B cell (primary cell): ENCODE results near the gene HAPLN1. TPM values are rescaled to one million over a fixed set of nuclear protein-coding genes. Genes with fewer than 3 reads are reported as not detected.

Experiments used
- ATAC-seq: fragments of 200-7000 bp; cut with Tn5 transposase; one replicate; pipeline ENCODE4 v1.10.0; 2021; ENCODE audit warnings: low read depth, mild to moderate bottlenecking, moderate number of reproducible peaks, moderate library complexity
- CTCF ChIA-PET: fragments of 350-600 bp; sonication (Branson Sonifier 250); formaldehyde crosslinking; loops from one replicate; lab custom pipeline; 2021; ENCODE audit warnings: antibody characterized with exemption, inconsistent platforms; lab: Charles Lee
- POLR2A ChIA-PET: fragments of 350-600 bp; sonication (Branson Sonifier 250); formaldehyde crosslinking; loops from one replicate; lab custom pipeline; 2021; ENCODE audit warnings: antibody characterized with exemption; lab: Charles Lee
- DNase-seq: peaks from one replicate; pipeline ENCODE4 v3.0.0; 2013
- H2AFZ ChIP-seq: 2 replicates; pipeline ENCODE4 v1.6.1; 2012; ENCODE audit warnings: mild to moderate bottlenecking, low read depth, low read length; ENCODE audit not compliant: insufficient read depth, poor library complexity, severe bottlenecking
- H3K27ac ChIP-seq, 2 donors: 1 replicate in 1 of 2; 2 replicates in 1 of 2; pipeline ENCODE4 v1.5.1; 2012 to 2013; ENCODE audit warnings: low read length in 2 of 2, mild to moderate bottlenecking in 2 of 2, moderate library complexity in 1 of 2
- H3K27me3 ChIP-seq, 4 experiments: fragments of 200-600 bp in 1 of 4; sonication (generic) in 1 of 4; replicated peaks in 1 of 4; 1 replicate in 2 of 4; 2 replicates in 2 of 4; pipeline versions ENCODE4 v1.6.1 to v1.7.0; 2013 to 2016; ENCODE audit warnings: low read length in 3 of 4, mild to moderate bottlenecking in 2 of 4, mixed read lengths in 1 of 4, moderate library complexity in 1 of 4; ENCODE audit not compliant: insufficient read depth in 4 of 4, control insufficient read depth in 3 of 4; ENCODE audit errors: control extremely low read depth in 1 of 4
- H3K36me3 ChIP-seq, 2 experiments: replicated peaks in 1 of 2; 1 replicate in 1 of 2; 2 replicates in 1 of 2; pipeline versions ENCODE4 v1.6.1 to v1.7.1; 2013; ENCODE audit warnings: low read length in 1 of 2; ENCODE audit not compliant: insufficient read depth in 2 of 2, control insufficient read depth in 1 of 2; ENCODE audit errors: control extremely low read depth in 1 of 2, extremely low read depth in 1 of 2
- H3K4me1 ChIP-seq, 2 donors: fragments of 200-600 bp in 1 of 2; sonication (generic) in 1 of 2; 1 replicate in 1 of 2; 2 replicates in 1 of 2; pipeline versions ENCODE4 v1.5.1 to v1.6.1; 2013 to 2017; ENCODE audit warnings: low read length in 2 of 2; ENCODE audit not compliant: control insufficient read depth in 2 of 2, insufficient read depth in 2 of 2
- H3K4me2 ChIP-seq: replicated peaks from 2 replicates; pipeline ENCODE3; 2012; ENCODE audit warnings: mild to moderate bottlenecking, low read depth, low read length; ENCODE audit not compliant: poor library complexity, severe bottlenecking
- H3K4me3 ChIP-seq, 5 experiments: fragments of 200-600 bp in 1 of 5; sonication (generic) in 1 of 5; 1 replicate in 3 of 5; 2 replicates in 2 of 5; pipeline versions ENCODE4 v1.5.1 to v1.7.0; 2011 to 2016; ENCODE audit warnings: low read length in 4 of 5, mild to moderate bottlenecking in 4 of 5, low read depth in 2 of 5, control low read depth in 1 of 5, moderate library complexity in 1 of 5; ENCODE audit not compliant: insufficient read depth in 1 of 5; ENCODE audit errors: control extremely low read depth in 1 of 5, extremely low read depth in 1 of 5
- H3K79me2 ChIP-seq: fragments of 200-600 bp; sonication (generic); one replicate; pipeline ENCODE4 v1.6.0; 2016; ENCODE audit warnings: low read length; ENCODE audit not compliant: control insufficient read depth, insufficient read depth
- H3K9ac ChIP-seq: fragments of 200-600 bp; sonication (generic); 2 replicates; pipeline ENCODE4 v1.6.1; 2017; ENCODE audit warnings: mild to moderate bottlenecking, low read length, moderate library complexity
- H3K9me3 ChIP-seq, 3 donors: one replicate each; pipeline versions ENCODE4 v1.6.1 to v1.7.1; 2013; ENCODE audit warnings: low read length in 2 of 3; ENCODE audit not compliant: control insufficient read depth in 2 of 3, insufficient read depth in 1 of 3; ENCODE audit errors: control extremely low read depth in 1 of 3
- H4K20me1 ChIP-seq: 2 replicates; pipeline ENCODE4 v1.6.0; 2012; ENCODE audit warnings: mild to moderate bottlenecking, low read length; ENCODE audit not compliant: insufficient read depth, control insufficient read depth, poor library complexity, severe bottlenecking
- H3K27ac Mint-ChIP-seq: one replicate; pipeline ENCODE4 v1.8.0; 2021; ENCODE audit warnings: mixed read lengths
- H3K27me3 Mint-ChIP-seq: one replicate; pipeline ENCODE4 v1.8.0; 2021; ENCODE audit warnings: mixed read lengths
- H3K4me1 Mint-ChIP-seq: one replicate; pipeline ENCODE4 v1.8.0; 2021; ENCODE audit warnings: mixed read lengths
- H3K4me3 Mint-ChIP-seq: one replicate; pipeline ENCODE4 v1.8.0; 2021; ENCODE audit warnings: mixed read lengths
- H3K9me3 Mint-ChIP-seq: one replicate; pipeline ENCODE4 v1.8.0; 2022; ENCODE audit warnings: mixed read lengths; ENCODE audit not compliant: insufficient read depth
- CTCF ChIP-seq: fragments of 200-600 bp; IDR thresholded peaks from one replicate; pipeline ENCODE4 v1.8.0; 2022; ENCODE audit warnings: antibody characterized with exemption, mild to moderate bottlenecking
- EZH2 ChIP-seq: IDR thresholded peaks from 2 replicates; pipeline ENCODE4 v1.6.1; 2012; ENCODE audit warnings: borderline replicate concordance, low read depth, mild to moderate bottlenecking, moderate library complexity, low read length; ENCODE audit not compliant: insufficient read depth, poor library complexity, severe bottlenecking
- WGBS: methylation state at CpG from one replicate; pipeline ENCODE4 v1.1.5; 2013; ENCODE audit warnings: missing lambda C conversion rate; ENCODE audit not compliant: insufficient coverage; 5-methylcytosine and 5-hydroxymethylcytosine counted together
- intact Hi-C: fragments of 100-400 bp; cut with micrococcal nuclease; formaldehyde crosslinking; loops from one replicate; pipeline ENCODE4 v1.10.0; 2022
- polyA plus RNA-seq: library from polyadenylated mRNA; depleted of rRNA; stranded (reverse); fragments of >200 nt; gene quantifications from 2 replicates; pipeline ENCODE4 v1.2.3, GENCODE V29; 2012
- total RNA-seq, 2 donors: library from RNA; stranded (reverse); fragments of 120-200 nt in 1 of 2; gene quantifications; 1 replicate in 1 of 2; 2 replicates in 1 of 2; pipeline versions ENCODE4 v1.2.3 to v1.2.4, GENCODE V29; 2013 to 2022

Gene HAPLN1
- total and polyA plus RNA-seq, 2 donors (not counting 1 experiment from before 2014, with no cell fraction given), result not detected

GRCh38 chr5:83686251-83686650 is 34.4 kb downstream of the HAPLN1 start:
- H3K4me1 Mint-ChIP-seq, result no peaks in the 10 kb centered on the region
- ATAC-seq (no peak), DNase-seq (no peak)
- Histone ChIP-seq H3K27me3 (peaks cover 0 to 3% (median 0%) of the 10 kb centered on the region in 4 experiments), H4K20me1 (no peaks in the 10 kb centered on the region), H3K4me3 (no peak overlapping the region), H2AFZ (no peak overlapping the region), H3K79me2 (no peaks in the 10 kb centered on the region), H3K9me3 (no peaks in the 10 kb centered on the region), H3K27ac (no peak overlapping the region), H3K36me3 (no peaks in the 10 kb centered on the region), H3K9ac (no peak overlapping the region), H3K4me2 (no peak overlapping the region), H3K4me1 (no peaks in the 10 kb centered on the region)
- TF ChIP-seq CTCF (no peak), EZH2 (no peak)
- intact Hi-C loops, result no loop called here
- CTCF ChIA-PET, result no interaction called here
- peaks cover 5% of the 10 kb centered on the region for H3K27me3 Mint-ChIP-seq
- WGBS, result no CpG with 5 or more reads among the region's 2 CpGs
- no peak overlapping the region for H3K27ac Mint-ChIP-seq
- no peaks in the 10 kb centered on the region for H3K9me3 Mint-ChIP-seq
- POLR2A ChIA-PET, result no interaction called here
- H3K4me3 Mint-ChIP-seq, result no peak overlapping the region

- DNase-seq (no peak), ATAC-seq (no peak)
- H3K27me3 ChIP-seq, result peaks cover 0 to 3% (median 0%) of the 10 kb centered on the region in 4 experiments
- no peak overlapping the region for H3K9ac ChIP-seq
- H3K4me3 ChIP-seq, result no peak overlapping the region
- 82% methylated on average over 2 of the region's 2 CpGs for WGBS
- Mint-ChIP-seq H3K27ac (no peak overlapping the region), H3K4me1 (no peaks in the 10 kb centered on the region), H3K27me3 (peaks cover 5% of the 10 kb centered on the region), H3K4me3 (no peak overlapping the region), H3K9me3 (no peaks in the 10 kb centered on the region)
- H3K36me3 ChIP-seq, result no peaks in the 10 kb centered on the region
- H3K4me1 ChIP-seq, result no peaks in the 10 kb centered on the region
- no peaks in the 10 kb centered on the region for H3K9me3 ChIP-seq
- H3K79me2 ChIP-seq, result no peaks in the 10 kb centered on the region
- no peaks in the 10 kb centered on the region for H4K20me1 ChIP-seq
- H3K4me2 ChIP-seq, result no peak overlapping the region
- intact Hi-C loops, result no loop called here
- POLR2A ChIA-PET, result no interaction called here
- H2AFZ ChIP-seq, result no peak overlapping the region
- TF ChIP-seq CTCF (no peak), EZH2 (no peak)
- CTCF ChIA-PET, result no interaction called here
- H3K27ac ChIP-seq, result no peak overlapping the region
Observed at GRCh38 chr5:83683836-83684235, 36.8 kb downstream of the HAPLN1 start.
